ENCODE data around the gene ACSM3.

Gene ACSM3

GRCh38 chr16:20767577-20767976, 3.8 kb downstream of the ACSM3 start:
- no peak for TF ChIP-seq CTCF (IDR thresholded peaks at IDR 0.05; ENCODE audit: borderline replicate concordance, control extremely low read depth, extremely low read depth, insufficient read depth, missing control alignments)
- in situ Hi-C loops (cut with MboI; ENCODE audit: low sequenced_read_pairs, unreplicated experiment), result no loop called here
- no peak for DNase-seq (ENCODE audit: low spot score)

- DNase-seq (ENCODE audit: low spot score), result no peak
- in situ Hi-C loops (cut with MboI; ENCODE audit: low sequenced_read_pairs, unreplicated experiment), result no loop called here
- TF ChIP-seq CTCF (IDR thresholded peaks at IDR 0.05; ENCODE audit: borderline replicate concordance, control extremely low read depth, extremely low read depth, insufficient read depth, missing control alignments), result no peak
Observed at GRCh38 chr16:20768121-20768520, 4.3 kb downstream of the ACSM3 start.

- in situ Hi-C loops (cut with MboI; ENCODE audit: low sequenced_read_pairs, unreplicated experiment), result no loop called here
- DNase-seq (ENCODE audit: low spot score), result no peak
- no peak for TF ChIP-seq CTCF (IDR thresholded peaks at IDR 0.05; ENCODE audit: borderline replicate concordance, control extremely low read depth, extremely low read depth, insufficient read depth, missing control alignments)
Observed at GRCh38 chr16:20768818-20769217, 5.0 kb downstream of the ACSM3 start.

- DNase-seq (ENCODE audit: low spot score), result no peak
- no peak for TF ChIP-seq CTCF (IDR thresholded peaks at IDR 0.05; ENCODE audit: borderline replicate concordance, control extremely low read depth, extremely low read depth, insufficient read depth, missing control alignments)
- in situ Hi-C loops (cut with MboI; ENCODE audit: low sequenced_read_pairs, unreplicated experiment), result no loop called here
Observed at GRCh38 chr16:20773679-20774078, 9.9 kb downstream of the ACSM3 start.

- peak; percentile 66 for TF ChIP-seq CTCF (IDR thresholded peaks at IDR 0.05; ENCODE audit: borderline replicate concordance, control extremely low read depth, extremely low read depth, insufficient read depth, missing control alignments)
- in situ Hi-C loops (cut with MboI; ENCODE audit: low sequenced_read_pairs, unreplicated experiment), result no loop called here
- DNase-seq (ENCODE audit: low spot score), result peak; percentile 50
Observed at GRCh38 chr16:20774703-20775362, 11.0 kb downstream of the ACSM3 start.

GRCh38 chr16:20781697-20782096, 17.9 kb downstream of the ACSM3 start:
- in situ Hi-C loops (cut with MboI; ENCODE audit: low sequenced_read_pairs, unreplicated experiment), result no loop called here
- DNase-seq (ENCODE audit: low spot score), result no peak
- TF ChIP-seq CTCF (IDR thresholded peaks at IDR 0.05; ENCODE audit: borderline replicate concordance, control extremely low read depth, extremely low read depth, insufficient read depth, missing control alignments), result no peak
